Mammary epithelial cell (primary cell): Measurements from ENCODE around the gene MNT.

Source experiments
- CTCF ChIP-seq, 2 donors: IDR thresholded peaks in 1 of 2; conservative IDR thresholded peaks in 1 of 2; 2 replicates each; pipeline ENCODE4 v1.5.1; 2011 to 2012; ENCODE audit warnings: inconsistent platforms in 2 of 2, low read length in 2 of 2, mild to moderate bottlenecking in 2 of 2, control low read depth in 1 of 2, low read depth in 1 of 2; ENCODE audit not compliant: insufficient read depth in 1 of 2; ENCODE audit errors: extremely low read depth in 1 of 2
- EZH2 ChIP-seq: IDR thresholded peaks from 2 replicates; pipeline ENCODE4 v1.6.1; 2012; ENCODE audit warnings: low read length, inconsistent platforms, borderline replicate concordance

- no peak for TF ChIP-seq CTCF (conservative IDR thresholded peaks at IDR 0.05 in 1 of 2, IDR thresholded peaks at IDR 0.05 in 1 of 2; ENCODE audit: extremely low read depth in 1 of 2, insufficient read depth in 1 of 2, low read depth in 1 of 2, low read length in 2 of 2)
- no peak for TF ChIP-seq EZH2
These were observed 48.6 kb upstream of the MNT start for GRCh38 chr17:2449486-2449885.
